HG03521 (cell line): ENCODE data around the gene PTPN18.
"Not testable (repeated sequence)": the region's sequence is repeated elsewhere in the genome, so short reads cannot be mapped to it uniquely, and the experiment has no call there.

Source experiments
- ATAC-seq: cut with Tn5 transposase; IDR thresholded peaks from one replicate; pipeline ENCODE4 v1.9.1; 2021; ENCODE audit warnings: mild to moderate bottlenecking, moderate library complexity; ENCODE audit not compliant: unreplicated experiment

Gene PTPN18

GRCh38 chr2:130355578-130356431 is at the start of gene PTPN18:
PTPN18 (plus strand) TSS chr2:130356056; CDS start chr2:130356108, 52 bp downstream.
- peak; percentile 93 for ATAC-seq

DNA sequence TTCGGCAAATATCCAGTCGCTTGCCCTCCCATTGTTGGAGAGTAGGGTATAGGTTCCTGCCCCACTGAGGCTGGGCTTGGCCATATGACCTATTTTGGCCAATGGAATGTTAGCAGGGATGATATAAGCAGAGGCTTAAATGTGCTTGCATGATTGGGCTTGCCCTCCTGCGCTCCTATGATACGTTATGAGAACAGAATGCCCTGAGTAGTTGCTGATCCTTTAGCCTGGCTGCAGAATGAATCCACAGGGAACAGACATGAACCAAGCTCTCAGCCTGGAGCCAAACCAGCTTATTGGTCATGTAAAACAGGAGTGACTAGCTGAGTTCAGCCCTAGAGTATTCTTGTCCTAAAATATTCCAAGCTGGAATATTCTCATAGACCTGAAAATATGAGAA is 48.0 kb upstream of the PTPN18 start:
- no peak for ATAC-seq

GRCh38 chr2:130310881-130311280 is 45.0 kb upstream of the PTPN18 start:
- ATAC-seq: no peak

DNA sequence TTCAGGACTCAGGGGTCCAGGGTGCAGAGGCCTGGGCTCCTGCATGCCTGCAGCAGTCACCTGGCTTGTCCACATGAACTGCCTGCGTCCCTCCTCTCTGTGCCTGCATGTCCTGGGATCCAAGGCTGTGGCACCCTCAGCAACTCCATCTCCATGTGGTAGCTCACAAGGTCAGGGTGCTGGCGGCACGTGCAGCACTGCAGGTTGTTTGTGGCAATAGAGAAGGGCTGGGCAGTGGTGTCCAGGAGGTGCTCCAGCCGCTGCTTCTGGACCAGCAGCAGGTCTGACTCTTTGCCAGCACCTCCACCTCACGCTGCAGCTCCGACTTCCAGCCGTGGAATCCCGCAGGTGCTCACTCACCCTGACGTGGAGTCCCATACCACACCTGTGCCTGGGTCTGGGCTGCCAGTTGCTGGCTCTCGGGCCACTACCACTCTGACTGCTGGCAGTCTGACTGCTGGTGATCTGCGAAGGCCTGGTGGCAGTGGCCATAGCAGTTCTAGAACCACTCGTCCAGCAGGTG is 42.0 kb upstream of the PTPN18 start:
- ATAC-seq: no peak

GRCh38 chr2:130314377-130314776 is 41.5 kb upstream of the PTPN18 start:
- ATAC-seq: no peak

- no peak for ATAC-seq
Measured at GRCh38 chr2:130316596-130316995, 39.3 kb upstream of the PTPN18 start.

- no peak for ATAC-seq
Measured at GRCh38 chr2:130318906-130319305, 37.0 kb upstream of the PTPN18 start.

GRCh38 chr2:130319536-130319935 is 36.3 kb upstream of the PTPN18 start:
- no peak for ATAC-seq

DNA sequence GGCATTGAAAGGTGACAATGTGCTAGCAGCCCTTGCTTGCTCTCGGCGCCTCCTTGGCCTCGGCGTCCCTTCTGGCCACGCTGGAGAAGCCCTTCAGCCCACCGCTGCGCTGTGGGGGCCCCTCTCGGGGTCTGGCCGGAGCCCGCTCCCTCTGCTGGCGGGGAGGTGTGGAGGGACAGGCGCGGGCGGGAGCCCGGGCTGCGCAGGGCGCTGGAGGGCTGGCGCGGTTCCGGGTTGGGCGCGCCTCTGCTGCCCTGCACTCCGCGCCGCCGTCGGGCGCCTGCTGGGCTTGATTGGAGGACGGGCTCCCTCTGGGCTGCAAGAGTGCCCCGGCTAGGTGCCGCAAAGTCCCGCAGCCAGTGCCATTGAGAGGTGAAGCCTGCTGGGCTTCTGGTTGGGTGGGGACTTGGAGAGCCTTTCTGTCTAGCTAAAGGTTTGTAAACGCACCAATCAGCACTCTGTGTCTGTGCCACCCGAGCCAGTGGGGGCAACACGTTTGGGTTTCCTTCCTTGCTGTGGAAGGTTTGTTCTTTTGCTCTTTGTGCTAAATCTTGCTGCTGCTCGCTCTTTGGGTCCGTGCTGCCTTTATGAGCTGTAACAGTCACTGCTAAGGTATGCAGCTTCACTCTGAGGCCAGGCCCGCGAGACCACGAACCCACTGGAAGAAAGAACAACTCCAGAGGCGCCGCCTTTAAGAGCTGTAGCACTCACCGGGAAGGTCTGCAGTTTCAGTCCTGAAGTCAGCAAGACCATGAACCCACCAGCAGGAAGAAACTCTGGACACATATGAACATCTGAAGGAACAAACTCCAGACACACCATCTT is 27.9 kb upstream of the PTPN18 start:
- no peak for ATAC-seq

DNA sequence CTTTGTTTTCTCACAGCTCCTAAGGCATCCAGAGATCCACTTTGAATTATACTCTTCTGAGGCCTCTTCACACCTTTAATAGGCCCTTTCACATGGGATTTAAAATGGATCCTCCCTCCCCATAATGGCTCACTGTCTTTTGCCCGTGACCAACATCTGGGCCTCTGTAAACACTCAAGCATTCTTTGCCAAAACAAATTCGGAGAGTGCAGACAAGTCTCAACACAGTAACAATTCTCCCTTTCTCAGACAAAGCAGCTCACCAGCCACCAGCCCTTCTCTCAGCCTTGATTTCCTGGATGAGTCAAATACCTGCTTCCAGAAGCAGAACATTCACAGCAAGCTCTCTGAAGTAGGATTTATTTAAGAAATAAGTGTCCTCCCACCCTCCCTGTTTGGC is 27.1 kb upstream of the PTPN18 start:
- no peak for ATAC-seq

- ATAC-seq: peak; percentile 83
Measured at GRCh38 chr2:130332271-130333073, 23.4 kb upstream of the PTPN18 start.

- not testable (repeated sequence) for ATAC-seq
Measured at GRCh38 chr2:130333253-130333652, 22.6 kb upstream of the PTPN18 start.

DNA sequence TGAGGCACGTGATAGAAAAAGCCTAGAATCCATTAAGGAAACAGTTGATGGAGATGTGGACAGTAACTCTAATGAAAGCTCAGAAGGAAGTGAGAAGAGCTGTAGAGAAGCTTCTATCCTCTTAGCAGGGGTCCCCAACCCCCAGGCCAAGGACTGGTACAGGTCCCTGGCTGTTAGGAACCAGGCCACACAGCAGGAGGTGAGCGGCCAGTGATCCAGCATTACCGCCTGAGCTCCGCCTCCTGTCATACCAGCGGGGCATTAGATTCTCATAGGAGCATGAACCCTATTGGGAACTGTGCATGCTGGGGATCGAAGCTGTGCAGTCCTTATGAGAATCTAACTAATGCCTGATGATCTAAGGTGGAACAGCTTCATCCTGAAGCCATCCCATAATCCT is 21.8 kb upstream of the PTPN18 start:
- no peak for ATAC-seq

DNA sequence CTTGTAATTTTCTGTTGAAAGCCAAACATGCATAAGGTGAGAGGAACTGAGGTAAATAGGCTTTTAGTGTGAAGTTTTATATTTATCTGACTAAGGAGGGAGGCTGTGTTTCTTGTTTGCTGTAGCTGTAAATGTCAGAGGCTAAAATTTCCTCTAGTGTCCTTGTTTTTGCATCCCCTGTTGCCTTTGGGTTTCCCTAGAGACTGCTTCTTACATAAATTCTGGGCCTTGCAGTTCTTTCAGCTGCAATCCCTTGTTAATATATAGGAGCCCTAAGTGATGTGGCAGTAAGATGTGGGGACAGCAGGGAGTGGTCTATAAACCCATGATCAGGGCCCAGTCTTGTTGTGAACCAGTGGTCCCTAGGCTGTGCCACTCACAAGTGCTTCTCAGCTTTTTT is 20.6 kb upstream of the PTPN18 start:
- ATAC-seq: no peak

DNA sequence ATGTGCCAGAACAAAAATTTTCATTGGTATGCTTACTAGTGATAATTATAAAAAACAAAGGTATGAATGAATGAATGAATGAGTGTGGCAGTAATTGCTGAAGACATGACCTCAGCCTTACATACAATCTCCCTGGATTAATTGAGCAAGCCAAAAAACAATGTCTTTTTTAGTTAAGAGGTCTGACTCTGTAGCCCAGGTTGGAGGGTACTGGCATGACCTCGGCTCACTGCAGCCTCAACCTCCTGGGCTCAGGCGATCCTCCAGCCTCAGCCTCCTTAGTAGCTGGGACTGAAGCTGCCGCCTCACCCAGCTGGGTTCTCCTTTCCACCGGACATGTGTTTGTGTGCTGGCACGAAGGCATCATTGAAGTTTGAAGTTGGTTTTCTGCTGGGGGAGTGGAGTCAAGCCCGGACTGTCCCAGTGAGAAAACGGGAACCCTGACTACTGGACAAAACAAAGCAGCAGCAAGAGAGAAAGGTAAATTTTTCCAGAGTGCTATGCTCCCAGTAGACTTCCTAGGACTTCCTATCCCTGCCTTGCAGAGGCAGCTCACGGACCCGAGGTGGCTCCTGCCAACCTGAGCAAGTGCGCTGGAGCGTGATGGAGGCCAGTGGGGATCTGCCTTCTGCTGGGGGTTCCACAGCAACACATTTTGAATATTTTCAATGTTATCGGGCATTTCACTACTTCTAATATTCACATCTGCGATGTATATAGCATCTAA is 19.5 kb upstream of the PTPN18 start:
- ATAC-seq: no peak

GRCh38 chr2:130336877-130337734 is 18.8 kb upstream of the PTPN18 start:
- ATAC-seq: no peak

GRCh38 chr2:130337735-130338325 is 18.0 kb upstream of the PTPN18 start:
- no peak for ATAC-seq

GRCh38 chr2:130338793-130339345 is 17.0 kb upstream of the PTPN18 start:
- no peak for ATAC-seq
